ENCODE data around the gene DLX2.

DNA sequence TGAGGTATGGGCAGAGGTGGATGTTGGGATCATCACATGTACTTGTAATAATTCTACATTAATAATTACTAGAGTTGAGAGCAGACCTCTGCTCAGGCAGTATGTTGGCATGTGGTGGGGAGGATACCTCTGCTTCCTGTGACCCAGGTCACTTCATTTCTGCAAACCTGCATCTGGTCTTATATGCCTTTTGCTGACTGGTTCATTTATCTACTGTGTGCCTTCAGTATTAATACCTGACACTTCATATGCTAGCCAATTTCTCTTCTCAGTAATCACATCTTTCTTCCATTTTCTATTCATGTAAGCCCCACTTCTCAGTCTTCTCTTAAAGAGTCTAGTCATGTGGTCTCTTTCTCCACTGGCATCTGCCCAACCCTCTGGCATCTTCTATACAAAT lies 41.1 kb upstream of the DLX2 start:
- TF ChIP-seq, protein P1, sequence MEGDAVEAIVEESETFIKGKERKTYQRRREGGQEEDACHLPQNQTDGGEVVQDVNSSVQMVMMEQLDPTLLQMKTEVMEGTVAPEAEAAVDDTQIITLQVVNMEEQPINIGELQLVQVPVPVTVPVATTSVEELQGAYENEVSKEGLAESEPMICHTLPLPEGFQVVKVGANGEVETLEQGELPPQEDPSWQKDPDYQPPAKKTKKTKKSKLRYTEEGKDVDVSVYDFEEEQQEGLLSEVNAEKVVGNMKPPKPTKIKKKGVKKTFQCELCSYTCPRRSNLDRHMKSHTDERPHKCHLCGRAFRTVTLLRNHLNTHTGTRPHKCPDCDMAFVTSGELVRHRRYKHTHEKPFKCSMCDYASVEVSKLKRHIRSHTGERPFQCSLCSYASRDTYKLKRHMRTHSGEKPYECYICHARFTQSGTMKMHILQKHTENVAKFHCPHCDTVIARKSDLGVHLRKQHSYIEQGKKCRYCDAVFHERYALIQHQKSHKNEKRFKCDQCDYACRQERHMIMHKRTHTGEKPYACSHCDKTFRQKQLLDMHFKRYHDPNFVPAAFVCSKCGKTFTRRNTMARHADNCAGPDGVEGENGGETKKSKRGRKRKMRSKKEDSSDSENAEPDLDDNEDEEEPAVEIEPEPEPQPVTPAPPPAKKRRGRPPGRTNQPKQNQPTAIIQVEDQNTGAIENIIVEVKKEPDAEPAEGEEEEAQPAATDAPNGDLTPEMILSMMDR (IDR thresholded peaks at IDR 0.05), result no peak
- TF ChIP-seq ZFX (IDR thresholded peaks at IDR 0.05; ENCODE audit: borderline replicate concordance), result no peak
